HG03460 (cell line): Measurements from ENCODE around the gene PPP1R7.

Source experiments
- ATAC-seq: cut with Tn5 transposase; IDR thresholded peaks from one replicate; pipeline ENCODE4 v1.9.1; 2021; ENCODE audit not compliant: unreplicated experiment

PPP1R7 gene

GRCh38 chr2:241160318-241160717 lies 10.1 kb downstream of the PPP1R7 start:
- no peak for ATAC-seq

DNA sequence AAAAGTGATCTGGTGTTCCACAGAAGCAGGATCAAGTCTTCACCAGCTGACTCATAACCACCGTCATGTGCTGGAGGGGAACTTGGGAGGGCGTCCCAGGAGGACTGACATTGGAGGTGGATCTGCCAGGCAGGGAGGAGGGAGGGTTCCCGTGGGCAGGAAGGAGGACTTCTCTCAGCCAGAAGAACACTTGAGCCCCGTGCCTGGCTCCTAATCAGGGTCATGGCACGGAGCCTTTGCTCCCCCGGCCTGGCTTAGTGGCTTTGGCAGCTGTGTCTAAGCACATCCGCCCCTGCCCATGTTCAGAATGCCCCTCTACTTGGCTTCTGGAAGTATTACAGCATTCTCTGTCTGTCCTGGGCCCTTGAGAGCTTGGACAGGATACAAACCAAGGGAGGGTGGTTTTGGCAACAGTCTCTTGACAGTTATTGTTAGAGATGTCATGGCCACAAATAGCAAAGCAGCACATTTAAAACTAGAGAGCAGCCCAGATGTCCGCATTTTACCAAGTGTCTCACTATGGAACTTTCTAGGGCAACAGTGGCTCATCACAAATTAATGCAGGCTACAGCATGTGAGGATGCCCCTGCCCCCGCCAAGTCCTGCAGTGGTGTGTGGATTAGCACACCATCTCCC lies 11.5 kb downstream of the PPP1R7 start:
- ATAC-seq = no peak

DNA sequence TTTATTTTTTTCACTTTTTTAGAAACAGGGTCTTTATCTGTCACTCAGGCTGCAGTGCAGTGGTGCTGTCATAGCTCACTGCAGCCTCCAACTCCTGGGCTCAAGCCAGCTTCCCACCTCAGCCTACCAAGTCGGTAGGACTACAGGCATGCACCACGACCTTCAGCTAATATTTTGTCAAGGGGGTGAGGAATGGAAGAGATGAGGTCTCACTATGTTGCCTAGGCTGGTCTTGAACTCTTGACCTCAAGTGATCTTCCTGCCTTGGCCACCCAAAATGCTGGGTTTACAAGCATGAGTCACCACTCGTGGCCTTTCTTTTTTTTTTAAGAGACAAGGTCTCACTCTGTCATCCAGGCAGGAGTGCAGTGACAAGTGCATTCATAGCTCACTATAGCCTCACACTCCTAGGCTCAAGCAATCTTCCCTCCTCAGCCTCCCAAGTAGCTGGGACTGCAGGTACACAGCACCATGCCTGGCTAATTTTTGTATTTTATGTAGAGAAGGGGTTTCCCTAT lies 13.4 kb downstream of the PPP1R7 start:
- ATAC-seq = no peak

- ATAC-seq = no peak
Observed at GRCh38 chr2:241168366-241168765, 18.1 kb downstream of the PPP1R7 start.

GRCh38 chr2:241173557-241173956 lies 23.3 kb downstream of the PPP1R7 start:
- no peak for ATAC-seq

GRCh38 chr2:241177526-241178334 lies 27.5 kb downstream of the PPP1R7 start:
- ATAC-seq = no peak

- ATAC-seq = no peak
Observed at GRCh38 chr2:241178961-241179360, 28.7 kb downstream of the PPP1R7 start.

- no peak for ATAC-seq
Observed at GRCh38 chr2:241179899-241180298, 29.6 kb downstream of the PPP1R7 start.

DNA sequence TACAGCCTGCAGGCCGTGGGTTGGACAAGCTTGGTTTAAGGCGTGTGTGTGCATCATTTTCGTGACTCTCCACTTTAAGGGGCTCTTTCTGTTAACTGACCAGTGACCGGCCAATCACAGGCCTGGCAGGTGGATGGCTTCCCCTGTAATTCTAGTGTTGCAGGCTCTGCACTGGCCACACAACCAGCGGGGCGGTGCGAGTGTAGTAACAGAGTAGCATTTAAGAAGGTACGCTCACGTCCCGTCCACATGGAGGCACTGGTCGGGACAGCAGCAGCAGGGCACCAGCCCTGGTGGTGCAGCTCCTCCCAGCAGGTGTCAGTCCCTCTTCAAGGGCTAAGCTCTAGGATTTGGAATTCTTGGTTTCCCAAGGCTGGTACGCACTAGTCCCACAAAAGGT lies 30.2 kb downstream of the PPP1R7 start:
- ATAC-seq = no peak

GRCh38 chr2:241182126-241182525 lies 31.9 kb downstream of the PPP1R7 start:
- no peak for ATAC-seq

DNA sequence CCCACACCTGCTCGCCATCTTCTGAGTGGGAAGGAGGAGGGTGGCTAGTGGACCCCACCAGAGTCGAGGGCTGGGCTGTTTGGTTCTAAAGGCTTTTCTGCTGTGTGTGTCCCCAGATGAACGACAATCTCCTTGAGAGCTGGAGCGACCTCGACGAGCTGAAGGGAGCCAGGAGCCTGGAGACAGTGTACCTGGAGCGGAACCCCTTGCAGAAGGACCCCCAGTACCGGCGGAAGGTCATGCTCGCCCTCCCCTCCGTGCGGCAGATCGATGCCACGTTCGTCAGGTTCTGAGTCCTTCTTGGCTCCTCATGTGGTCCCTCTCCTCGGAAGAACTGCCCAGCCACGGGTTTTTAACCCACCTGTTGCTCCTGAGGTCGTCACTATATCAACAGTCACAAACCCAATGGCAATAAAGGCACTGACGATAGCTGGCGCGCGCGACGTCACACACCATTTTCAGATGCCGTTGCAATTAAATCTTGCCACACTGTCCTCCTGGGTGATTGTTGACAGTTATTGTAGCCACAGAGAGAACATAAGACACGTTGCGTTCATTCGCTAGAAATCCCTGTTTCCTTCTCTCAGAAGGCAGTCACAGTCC lies 32.4 kb downstream of the PPP1R7 start:
- no peak for ATAC-seq

DNA sequence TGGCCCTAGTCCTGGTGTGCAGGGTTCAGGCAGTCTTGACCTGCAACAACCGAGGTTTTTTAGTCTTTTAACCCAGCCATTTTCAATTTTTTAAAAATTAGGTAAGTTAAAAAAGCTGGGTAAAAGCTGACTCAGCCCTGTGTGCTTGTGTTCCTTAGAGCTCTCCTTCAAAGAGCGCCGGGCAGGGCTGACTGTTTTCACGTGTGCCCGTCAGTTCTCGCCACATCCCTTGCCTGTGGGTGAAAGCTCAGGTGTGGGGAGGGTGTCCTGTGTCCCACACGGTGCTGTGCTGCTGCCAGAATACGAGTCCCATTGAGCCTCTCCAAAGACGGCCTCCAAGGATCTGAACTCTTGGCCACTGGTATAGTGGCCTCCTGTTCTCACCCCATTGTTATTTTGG lies 33.0 kb downstream of the PPP1R7 start:
- no peak for ATAC-seq

DNA sequence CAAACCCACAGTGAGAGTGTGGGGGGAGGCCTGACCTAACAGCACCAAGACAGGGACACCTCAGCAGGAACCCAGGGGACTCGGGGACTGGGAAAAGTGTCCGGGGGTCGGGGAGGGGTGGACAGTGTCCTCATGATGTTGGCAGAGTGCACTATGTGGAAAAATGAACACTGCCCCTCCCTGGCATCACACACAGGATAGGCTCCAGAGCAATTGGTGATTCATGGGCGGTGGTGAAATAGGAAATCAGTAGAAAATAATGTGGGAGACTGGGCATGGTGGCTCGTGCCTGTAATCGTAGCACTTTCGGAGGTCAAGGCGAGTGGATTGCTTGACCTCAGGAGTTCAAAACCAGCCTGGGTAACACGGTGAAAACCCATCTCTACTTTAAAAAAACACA lies 34.6 kb downstream of the PPP1R7 start:
- no peak for ATAC-seq

- no peak for ATAC-seq
Observed at GRCh38 chr2:241185961-241186360, 35.7 kb downstream of the PPP1R7 start.

GRCh38 chr2:241187101-241187917 lies 37.0 kb downstream of the PPP1R7 start:
- no peak for ATAC-seq

- no peak for ATAC-seq
Observed at GRCh38 chr2:241187918-241188234, 37.6 kb downstream of the PPP1R7 start.

DNA sequence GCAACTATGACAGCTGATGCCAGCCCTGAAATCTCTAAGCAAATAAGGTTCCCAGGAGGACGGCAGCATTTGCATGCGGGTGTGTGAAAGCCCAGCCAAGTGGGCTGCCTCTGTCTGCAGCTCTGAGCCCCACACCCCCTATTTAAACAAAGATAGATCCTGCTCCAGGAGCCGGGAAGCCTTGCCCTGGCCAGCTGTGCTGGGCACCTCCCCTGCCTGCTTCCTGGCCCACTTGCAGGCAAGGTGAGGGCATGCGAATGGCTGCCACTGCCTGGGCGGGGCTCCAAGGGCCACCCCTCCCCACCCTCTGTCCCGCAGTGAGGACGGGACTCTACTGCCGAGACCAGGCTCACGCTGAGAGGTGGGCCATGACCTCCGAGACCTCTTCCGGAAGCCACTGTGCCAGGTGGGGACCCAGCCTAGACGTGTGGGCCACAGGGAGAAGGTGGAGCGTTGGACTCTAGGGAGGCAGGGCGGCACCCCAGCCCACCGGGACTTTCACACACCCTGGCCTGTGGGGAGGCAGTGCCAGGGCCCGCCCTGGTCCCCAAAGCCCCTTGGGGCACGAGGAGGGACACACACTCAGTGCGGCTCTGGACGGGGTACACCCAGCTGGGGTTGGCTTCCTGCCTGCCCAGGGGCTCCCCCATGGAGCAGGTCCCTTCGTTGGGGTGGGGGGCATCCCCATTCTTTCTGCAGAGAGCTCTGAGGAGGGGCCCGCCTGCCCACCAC lies 38.3 kb downstream of the PPP1R7 start, which contains the start of gene ANO7:
TSS of gene ANO7 (plus strand) at position 317 of the 732 bp plus-strand sequence. CDS start 1,387 bp downstream, outside the sequence.
- ATAC-seq = no peak

DNA sequence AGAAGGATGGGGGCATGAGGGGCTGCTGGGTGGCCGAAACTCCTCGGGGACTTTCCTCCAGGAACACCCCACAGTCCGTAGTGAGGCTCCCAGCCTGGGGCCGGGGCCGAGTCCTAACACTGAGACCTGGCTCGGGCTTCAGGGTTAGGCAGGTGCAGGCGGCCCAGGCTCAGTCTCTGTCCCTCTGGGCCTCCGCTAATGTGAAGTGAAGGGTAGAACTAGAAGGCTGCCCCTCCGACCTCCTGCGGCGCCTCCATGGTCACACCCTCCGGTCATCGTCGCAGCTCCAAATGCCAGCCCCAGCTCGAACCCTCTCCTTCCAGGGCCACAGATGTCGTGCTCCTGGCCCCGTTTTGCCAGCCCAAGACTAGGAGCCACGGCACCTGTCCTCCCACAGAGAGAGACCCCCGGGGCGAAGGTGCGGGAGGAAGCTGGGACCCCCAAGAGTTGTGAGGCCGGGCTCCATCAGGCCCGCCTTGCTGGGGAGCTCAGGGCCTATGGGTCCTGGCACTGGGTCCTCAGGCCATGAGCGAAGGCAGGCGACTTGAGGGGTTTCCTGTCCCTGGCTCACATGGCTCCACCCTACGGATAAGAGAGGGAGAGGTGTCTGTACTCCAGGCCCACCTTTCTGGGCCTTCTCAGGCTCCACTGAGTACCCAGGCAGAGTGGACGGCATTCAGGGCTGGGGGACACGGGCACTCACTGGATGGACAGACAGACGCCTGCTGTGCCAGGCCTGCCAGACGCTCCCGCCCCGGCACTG lies 39.0 kb downstream of the PPP1R7 start:
- no peak for ATAC-seq

DNA sequence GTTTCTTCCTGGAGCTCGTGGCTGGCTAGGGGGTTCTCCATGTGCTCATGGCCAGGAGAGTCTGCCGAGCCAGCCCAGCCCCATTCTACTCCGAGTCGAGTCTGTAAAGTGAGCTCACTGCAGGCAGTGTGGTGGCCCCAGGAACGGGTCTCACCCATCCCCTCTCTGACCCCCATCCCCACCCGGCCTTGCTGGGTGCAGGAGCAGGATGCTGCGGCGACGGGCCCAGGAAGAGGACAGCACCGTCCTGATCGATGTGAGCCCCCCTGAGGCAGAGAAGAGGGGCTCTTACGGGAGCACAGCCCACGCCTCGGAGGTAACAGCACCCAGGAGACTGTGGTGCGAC lies 39.6 kb downstream of the PPP1R7 start:
- ATAC-seq = no peak
